SK-N-SH treated with all-trans-retinoic acid at 6 μM for 48 hours (cell line): Measurements from ENCODE around the gene SLMAP.

Source experiments
- ATAC-seq: fragments of 200-7000 bp; cut with Tn5 transposase; 3 replicates; pipeline ENCODE4 v1.9.1; 2020; ENCODE audit warnings: mild to moderate bottlenecking, moderate library complexity
- ARNTL ChIP-seq: fragments of 450-650 bp; formaldehyde crosslinking; IDR thresholded peaks from 2 replicates; pipeline ENCODE4 v1.5.0; 2020; ENCODE audit warnings: low read depth, mild to moderate bottlenecking, moderate library complexity, borderline replicate concordance
- BACH2 ChIP-seq: fragments of 250-450 bp; sonication (Bioruptor Pico); IDR thresholded peaks from 2 replicates; pipeline ENCODE4 v1.9.0; 2021; ENCODE audit warnings: mild to moderate bottlenecking, borderline replicate concordance
- CREB5 ChIP-seq: fragments of 250-450 bp; sonication (Bioruptor Pico); IDR thresholded peaks from 2 replicates; pipeline ENCODE4 v1.5.1; 2020; ENCODE audit warnings: low read depth, mild to moderate bottlenecking, moderate library complexity
- CSDC2 ChIP-seq: fragments of 250-450 bp; sonication (Bioruptor Pico); IDR thresholded peaks from 2 replicates; pipeline ENCODE4 v1.5.0; 2020; ENCODE audit warnings: mild to moderate bottlenecking, moderate library complexity
- ESRRG ChIP-seq: fragments of 250-450 bp; sonication (Bioruptor Pico); IDR thresholded peaks from 2 replicates; pipeline ENCODE4 v1.6.1; 2021; ENCODE audit warnings: mild to moderate bottlenecking
- GLIS3 ChIP-seq: fragments of 250-450 bp; sonication (Bioruptor Pico); IDR thresholded peaks from 2 replicates; pipeline ENCODE4 v1.5.0; 2020; ENCODE audit warnings: mild to moderate bottlenecking, moderate library complexity
- ISL1 ChIP-seq: fragments of 250-450 bp; sonication (Bioruptor Pico); IDR thresholded peaks from 2 replicates; pipeline ENCODE4 v2.1.2; 2022; ENCODE audit warnings: mild to moderate bottlenecking, moderate library complexity
- OSR1 ChIP-seq: fragments of 250-450 bp; sonication (Bioruptor Pico); IDR thresholded peaks from 2 replicates; pipeline ENCODE4 v1.8.0; 2022; ENCODE audit warnings: moderate library complexity, mild to moderate bottlenecking, inconsistent platforms
- PATZ1 ChIP-seq: fragments of 250-450 bp; sonication (Bioruptor Pico); IDR thresholded peaks from 2 replicates; pipeline ENCODE4 v1.8.0; 2020; ENCODE audit warnings: mild to moderate bottlenecking, moderate library complexity, borderline replicate concordance
- POU6F1 ChIP-seq: fragments of 250-450 bp; sonication (Bioruptor Pico); IDR thresholded peaks from 2 replicates; pipeline ENCODE4 v1.8.0; 2021; ENCODE audit warnings: low read depth, mild to moderate bottlenecking, moderate library complexity, borderline replicate concordance
- RARB ChIP-seq: fragments of 250-450 bp; sonication (Bioruptor Pico); IDR thresholded peaks from 2 replicates; pipeline ENCODE4 v1.8.0; 2021; ENCODE audit warnings: mild to moderate bottlenecking, moderate library complexity
- TCF4 ChIP-seq: fragments of 250-450 bp; sonication (Bioruptor Pico); IDR thresholded peaks from 2 replicates; pipeline ENCODE4 v1.8.0; 2021; ENCODE audit warnings: mild to moderate bottlenecking, moderate library complexity, borderline replicate concordance
- TSHZ2 ChIP-seq: fragments of 250-450 bp; sonication (Bioruptor Pico); IDR thresholded peaks from 2 replicates; pipeline ENCODE4 v1.5.0; 2020; ENCODE audit warnings: mild to moderate bottlenecking, moderate library complexity
- ZC3H10 ChIP-seq: fragments of 250-450 bp; sonication (Bioruptor Pico); IDR thresholded peaks from 2 replicates; pipeline ENCODE4 v1.5.1; 2021; ENCODE audit warnings: mild to moderate bottlenecking, moderate library complexity
- ZFP30 ChIP-seq: fragments of 450-650 bp; formaldehyde crosslinking; IDR thresholded peaks from 2 replicates; pipeline ENCODE4 v1.5.0; 2022; ENCODE audit warnings: mild to moderate bottlenecking, moderate library complexity
- ZNF8 ChIP-seq: fragments of 450-650 bp; formaldehyde crosslinking; IDR thresholded peaks from 2 replicates; pipeline ENCODE4 v1.5.0; 2020; ENCODE audit warnings: mild to moderate bottlenecking, moderate library complexity

The SLMAP gene

GRCh38 chr3:57709031-57709430, 47.1 kb upstream of the SLMAP start (continued):
- no peak for TF ChIP-seq POU6F1 (CRISPR knock-in tag)

- no peak; the same call in 2 of the 3 replicates for ATAC-seq
- TF ChIP-seq ARNTL (no peak), OSR1 (CRISPR knock-in tag) (no peak), TCF4 (CRISPR knock-in tag) (no peak), RARB (no peak), POU6F1 (CRISPR knock-in tag) (no peak), TSHZ2 (CRISPR knock-in tag) (no peak), ZFP30 (no peak), CREB5 (CRISPR knock-in tag) (no peak), PATZ1 (CRISPR knock-in tag) (no peak)
These were observed 46.5 kb upstream of the SLMAP start for GRCh38 chr3:57709559-57709958.

GRCh38 chr3:57715686-57716085, 40.4 kb upstream of the SLMAP start:
- ATAC-seq: no peak
- TF ChIP-seq PATZ1 (CRISPR knock-in tag) (no peak), CSDC2 (CRISPR knock-in tag) (no peak), ESRRG (CRISPR knock-in tag) (no peak), BACH2 (CRISPR knock-in tag) (no peak), GLIS3 (no peak), ZC3H10 (no peak), TSHZ2 (CRISPR knock-in tag) (no peak), RARB (no peak), ISL1 (CRISPR knock-in tag) (no peak), ZNF8 (no peak)
